Dermis lymphatic vessel endothelial cell (primary cell): ENCODE results near the gene VDAC2. TPM values are rescaled to one million over a fixed set of nuclear protein-coding genes. Genes with fewer than 3 reads are reported as not detected.

ENCODE experiments used
- total RNA-seq: library from RNA; depleted of rRNA; stranded (reverse); fragments of >200 nt; gene quantifications from 2 replicates; pipeline ENCODE4 v1.2.1, GENCODE V29; 2014

Gene VDAC2, protein sequence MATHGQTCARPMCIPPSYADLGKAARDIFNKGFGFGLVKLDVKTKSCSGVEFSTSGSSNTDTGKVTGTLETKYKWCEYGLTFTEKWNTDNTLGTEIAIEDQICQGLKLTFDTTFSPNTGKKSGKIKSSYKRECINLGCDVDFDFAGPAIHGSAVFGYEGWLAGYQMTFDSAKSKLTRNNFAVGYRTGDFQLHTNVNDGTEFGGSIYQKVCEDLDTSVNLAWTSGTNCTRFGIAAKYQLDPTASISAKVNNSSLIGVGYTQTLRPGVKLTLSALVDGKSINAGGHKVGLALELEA
- 122 and 126 TPM in 2 replicates for total RNA-seq

DNA sequence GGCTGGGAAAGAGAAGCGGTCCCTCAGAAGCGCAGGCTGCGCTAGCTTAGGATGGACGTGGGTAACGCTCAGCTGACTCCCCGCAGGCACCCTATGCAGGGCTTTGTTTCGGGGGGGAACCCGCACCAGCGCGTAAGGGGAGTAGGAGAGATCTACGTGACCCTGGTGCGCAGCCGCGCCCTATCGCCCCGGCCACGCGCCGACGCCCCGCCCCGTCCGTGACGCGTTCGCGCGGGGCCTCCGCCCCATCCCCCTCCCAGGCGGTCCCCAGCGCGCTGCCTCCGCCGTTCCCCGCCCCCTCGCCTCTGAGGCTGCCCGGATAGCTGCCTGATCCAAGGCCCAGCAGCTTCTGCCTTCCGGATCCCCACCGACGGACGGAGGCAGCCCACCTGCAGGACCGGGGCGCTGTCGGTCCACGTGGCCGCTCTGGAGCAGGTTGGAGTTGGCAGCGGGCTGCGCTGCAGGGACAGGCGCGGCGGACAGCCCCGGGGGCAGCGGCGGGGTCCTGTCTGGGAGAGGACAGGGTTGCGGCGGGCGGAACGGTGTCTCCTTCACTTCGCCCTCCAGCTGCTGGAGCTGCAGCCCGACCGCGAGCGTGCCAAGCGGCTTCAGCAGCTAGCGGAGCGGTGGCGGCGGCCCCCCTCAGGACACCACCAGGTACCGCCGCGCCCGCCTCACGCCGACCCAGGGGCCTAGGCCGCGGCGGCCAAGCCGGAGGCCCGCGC, at the start of gene VDAC2:
TSS of gene VDAC2 (plus strand) at position 515 of the 725 bp plus-strand sequence. CDS start 363 bp downstream, outside the sequence.

DNA sequence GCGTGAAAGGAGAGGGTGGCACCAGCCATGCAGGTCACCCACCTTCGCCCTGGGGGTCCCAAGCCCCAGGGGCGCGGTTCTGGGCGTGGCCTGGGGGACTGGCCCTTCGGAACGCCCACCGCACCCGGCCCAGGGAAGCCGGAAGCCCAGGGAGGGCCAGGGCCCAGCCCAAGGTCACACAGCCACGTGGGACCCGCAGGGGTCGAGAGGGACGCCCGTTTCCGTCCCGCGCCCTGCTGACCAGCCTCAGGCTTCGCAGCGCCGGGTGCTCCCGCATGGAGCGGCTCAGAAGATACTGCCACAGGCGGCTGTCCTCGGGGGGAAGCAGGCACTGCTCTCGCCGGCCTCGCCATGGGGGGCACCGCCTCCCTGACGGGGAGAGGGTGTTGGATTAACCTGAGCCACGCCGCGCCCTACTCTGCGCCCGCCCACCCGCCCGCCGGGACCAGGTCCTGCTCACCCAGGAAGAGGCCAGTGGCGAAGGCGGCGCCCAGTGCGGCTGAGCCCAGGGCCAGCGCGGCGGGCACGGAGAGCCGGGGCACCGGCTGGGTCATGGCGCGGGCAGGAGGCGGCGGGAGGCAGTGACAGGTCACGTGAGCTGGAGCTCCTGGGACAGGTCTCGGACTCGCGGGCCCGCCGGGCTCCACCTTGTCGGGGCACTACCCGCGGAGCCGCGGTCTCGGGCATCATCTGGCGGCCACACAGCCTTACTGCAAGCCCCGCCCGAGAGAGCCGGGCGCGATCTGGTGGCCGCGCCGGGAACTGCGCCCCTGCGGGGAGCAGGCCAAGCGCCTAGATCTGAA, 25.0 kb downstream of the VDAC2 start, which contains the start of gene COMTD1:
TSS of gene COMTD1 (minus strand) at position 583 of the 803 bp plus-strand sequence. CDS start at position 554, 29 bp downstream.

Other genes starting within 250 kb of the VDAC2 start
- 28.2 and 35.9 TPM in 2 replicates for gene SAMD8, start 99.1 kb upstream of the VDAC2 start, total RNA-seq
- gene COMTD1, start 25.2 kb downstream of the VDAC2 start, total RNA-seq: 8.6 and 15.7 TPM in 2 replicates
- gene ZNF503, start 191.0 kb downstream of the VDAC2 start, total RNA-seq: 1.3 and 1.9 TPM in 2 replicates
- 22.0 and 26.9 TPM in 2 replicates for gene LRMDA, start 220.8 kb downstream of the VDAC2 start, total RNA-seq